Measurements from ENCODE around the gene RPS21. TPM values are rescaled to one million over a fixed set of nuclear protein-coding genes. Genes with fewer than 3 reads are reported as not detected.

Gene RPS21
- total and polyA plus RNA-seq, 2 of the 13 experiments (the other 11 are each of a cell fraction or from before 2014, with no cell fraction given): 2,647 to 11,063 TPM

GRCh38 chr20:62388839-62389600, 2.1 kb downstream of the RPS21 start (continued):
- TF ChIP-seq PCBP2 (optimal IDR thresholded peaks at IDR 0.05; ENCODE audit: low read depth, low read length, poor library complexity, severe bottlenecking): no peak
- no peak for TF ChIP-seq ZBTB46 (CRISPR knock-in tag; IDR thresholded peaks at IDR 0.05; ENCODE audit: borderline replicate concordance)
- no peak for TF ChIP-seq ZNF724P (CRISPR knock-in tag; IDR thresholded peaks at IDR 0.05; ENCODE audit: borderline replicate concordance)
- no peak for TF ChIP-seq AHR (CRISPR knock-in tag; IDR thresholded peaks at IDR 0.05)
- TF ChIP-seq RBFOX2 (IDR thresholded peaks at IDR 0.05; ENCODE audit: low read depth, low read length): peak; percentile 60
- TF ChIP-seq HMGA1 (CRISPR knock-in tag; conservative IDR thresholded peaks at IDR 0.05): no peak
- 0 out of 2 replicates have a peak, but pooled peaks have one; percentile 42 for TF ChIP-seq ZNF44 (CRISPR knock-in tag; IDR thresholded peaks at IDR 0.05)
- TF ChIP-seq ZNF230 (CRISPR knock-in tag; IDR thresholded peaks at IDR 0.05): no peak
- TF ChIP-seq HHEX (CRISPR knock-in tag; IDR thresholded peaks at IDR 0.05): no peak
- TF ChIP-seq ZNF567 (CRISPR knock-in tag; IDR thresholded peaks at IDR 0.05; ENCODE audit: borderline replicate concordance): no peak
- TF ChIP-seq SMC3 (IDR thresholded peaks at IDR 0.05; ENCODE audit: low read length): no peak
- no peak for TF ChIP-seq TMF1 (CRISPR knock-in tag; IDR thresholded peaks at IDR 0.05; ENCODE audit: low read depth)
- no peak for TF ChIP-seq ZSCAN12 (CRISPR knock-in tag; IDR thresholded peaks at IDR 0.05)
- no peak for TF ChIP-seq NFYC (CRISPR knock-in tag; IDR thresholded peaks at IDR 0.05)
- no peak for TF ChIP-seq SALL1 (CRISPR knock-in tag; IDR thresholded peaks at IDR 0.05)
- TF ChIP-seq REXO4 (CRISPR knock-in tag; IDR thresholded peaks at IDR 0.05; ENCODE audit: borderline replicate concordance): no peak
- TF ChIP-seq SIN3B (IDR thresholded peaks at IDR 0.05; ENCODE audit: low read length): no peak
- no peak for TF ChIP-seq ZNF263 (CRISPR knock-in tag; IDR thresholded peaks at IDR 0.05)
- no peak for TF ChIP-seq THYN1 (CRISPR knock-in tag; IDR thresholded peaks at IDR 0.05; ENCODE audit: borderline replicate concordance, low read depth)
- no peak for TF ChIP-seq ZNF746 (CRISPR knock-in tag; IDR thresholded peaks at IDR 0.05)
- TF ChIP-seq ARNT (IDR thresholded peaks at IDR 0.05): no peak
- no peak for TF ChIP-seq BCLAF1 (IDR thresholded peaks at IDR 0.05)
- no peak for TF ChIP-seq ZNF3 (CRISPR knock-in tag; IDR thresholded peaks at IDR 0.05)
- peak; percentile 55 for TF ChIP-seq POLR2AphosphoS5 (IDR thresholded peaks at IDR 0.05; ENCODE audit: low read depth, low read length)
- no peak for TF ChIP-seq RFX1 (IDR thresholded peaks at IDR 0.05)
- TF ChIP-seq FOXJ3 (CRISPR knock-in tag; IDR thresholded peaks at IDR 0.05; ENCODE audit: borderline replicate concordance): 0 out of 2 replicates have a peak, but pooled peaks have one; percentile 16
- no peak for TF ChIP-seq TOPORS (CRISPR knock-in tag; IDR thresholded peaks at IDR 0.05)
- no peak for TF ChIP-seq MAF1 (CRISPR knock-in tag; IDR thresholded peaks at IDR 0.05; ENCODE audit: borderline replicate concordance)

Data from HepG2 (cell line).